Measurements from ENCODE around the gene DPP6.
"Not testable (repeated sequence)": the region's sequence is repeated elsewhere in the genome, so short reads cannot be mapped to it uniquely, and the experiment has no call there.

DPP6 gene

GRCh38 chr7:154919344-154920225 lies 867.4 kb downstream of the DPP6 start:
- no peak for DNase-seq

- DNase-seq = not testable (repeated sequence)
These were observed 870.3 kb downstream of the DPP6 start for GRCh38 chr7:154922472-154922871.

- DNase-seq = peak; percentile 63
These were observed 875.5 kb downstream of the DPP6 start for GRCh38 chr7:154927624-154928125.

- DNase-seq = peak; percentile 54
These were observed 876.2 kb downstream of the DPP6 start for GRCh38 chr7:154928136-154929005.

- no peak for DNase-seq
These were observed 877.0 kb downstream of the DPP6 start for GRCh38 chr7:154929006-154929726.

GRCh38 chr7:154931906-154932305 lies 879.7 kb downstream of the DPP6 start:
- DNase-seq = no peak

- DNase-seq = not testable (repeated sequence)
These were observed 882.3 kb downstream of the DPP6 start for GRCh38 chr7:154934353-154934952.

- DNase-seq = no peak
These were observed 885.6 kb downstream of the DPP6 start for GRCh38 chr7:154937837-154938236.

- no peak for DNase-seq
These were observed 890.5 kb downstream of the DPP6 start for GRCh38 chr7:154942691-154943090.

Measured in NCI-H1048 (cell line).